HepG2 (cell line): ENCODE results near the gene MTIF2. TPM values are rescaled to one million over a fixed set of nuclear protein-coding genes. Genes with fewer than 3 reads are reported as not detected.

Experiments
- BCL3 ChIP-seq: sonication (generic); formaldehyde crosslinking; IDR thresholded peaks from 2 replicates; pipeline ENCODE4 v1.5.1; 2020; ENCODE audit warnings: mild to moderate bottlenecking, missing genetic modification reagents, moderate library complexity
- BHLHE40 ChIP-seq: IDR thresholded peaks from 2 replicates; pipeline ENCODE4 v1.6.1; 2011; ENCODE audit warnings: low read length, improper control_type of control experiment
- EED ChIP-seq: sonication (generic); formaldehyde crosslinking; IDR thresholded peaks from 2 replicates; pipeline ENCODE4 v1.5.0; 2020; ENCODE audit warnings: mild to moderate bottlenecking, missing genetic modification reagents
- FOXM1 ChIP-seq: sonication (generic); formaldehyde crosslinking; IDR thresholded peaks from 2 replicates; pipeline ENCODE4 v1.5.0; 2020; ENCODE audit warnings: missing genetic modification reagents
- HMG20B ChIP-seq: conservative IDR thresholded peaks from 2 replicates; pipeline ENCODE4 v1.6.1; 2016; ENCODE audit warnings: missing genetic modification reagents, missing compliant biosample characterization
- HMGA1 ChIP-seq: sonication (generic); formaldehyde crosslinking; conservative IDR thresholded peaks from 2 replicates; pipeline ENCODE4 v1.4.0; 2020; ENCODE audit warnings: missing genetic modification reagents
- KAT2B ChIP-seq: fragments of 150-350 bp; IDR thresholded peaks from 2 replicates; pipeline ENCODE4 v1.6.1; 2014; ENCODE audit warnings: low read depth, low read length, borderline replicate concordance
- KLF6 ChIP-seq: IDR thresholded peaks from 2 replicates; pipeline ENCODE4 v1.8.0; 2016; ENCODE audit warnings: missing biosample characterization, missing genetic modification reagents
- LCORL ChIP-seq, 2 experiments: fragments of 450-650 bp in 1 of 2; sonication (generic) in 1 of 2; formaldehyde crosslinking in 1 of 2; IDR thresholded peaks; 2 replicates each; pipeline versions ENCODE4 v1.5.0 to v1.6.1; 2017 to 2020; ENCODE audit warnings: antibody characterized with exemption in 1 of 2, missing genetic modification reagents in 1 of 2
- MAZ ChIP-seq, 2 experiments: sonication (generic) in 1 of 2; formaldehyde crosslinking in 1 of 2; IDR thresholded peaks; 2 replicates each; pipeline versions ENCODE4 v1.5.0 to v1.6.1; 2012 to 2020; ENCODE audit warnings: low read depth in 2 of 2, mild to moderate bottlenecking in 2 of 2, borderline replicate concordance in 1 of 2, improper control_type of control experiment in 1 of 2, low read length in 1 of 2, missing genetic modification reagents in 1 of 2, moderate library complexity in 1 of 2
- NBN ChIP-seq: fragments of 450-650 bp; conservative IDR thresholded peaks from 2 replicates; pipeline ENCODE4 v1.6.1; 2017
- PHB2 ChIP-seq: fragments of 450-650 bp; IDR thresholded peaks from 2 replicates; pipeline ENCODE4 v1.6.1; 2018; ENCODE audit not compliant: partially characterized antibody
- SMC3 ChIP-seq: IDR thresholded peaks from 2 replicates; pipeline ENCODE4 v1.6.1; 2011; ENCODE audit warnings: low read length, improper control_type of control experiment
- SRSF1 ChIP-seq: fragments of 200-400 bp; formaldehyde crosslinking; optimal IDR thresholded peaks from 2 replicates; pipeline ENCODE3; 2017; ENCODE audit warnings: mild to moderate bottlenecking, low read depth, low read length, moderate library complexity
- THRA ChIP-seq: sonication (generic); formaldehyde crosslinking; IDR thresholded peaks from 2 replicates; pipeline ENCODE4 v1.4.0; 2020; ENCODE audit warnings: missing genetic modification reagents, borderline replicate concordance
- ZMYM3 ChIP-seq: sonication (generic); formaldehyde crosslinking; IDR thresholded peaks from 2 replicates; pipeline ENCODE4 v1.5.1; 2020; ENCODE audit warnings: mild to moderate bottlenecking, missing genetic modification reagents
- ZNF670 ChIP-seq: sonication (generic); formaldehyde crosslinking; IDR thresholded peaks from 2 replicates; pipeline ENCODE4 v1.8.0; 2022; ENCODE audit warnings: mild to moderate bottlenecking, missing genetic modification reagents, borderline replicate concordance
- polyA plus RNA-seq, 8 experiments: library from polyadenylated mRNA; depleted of rRNA in 3 of 8; stranded (reverse) in 7 of 8; unstranded in 1 of 8; fragments of >200 nt; fragmentation: Illumina TruSeq in 4 of 8; extraction: Trizol in 4 of 8; gene quantifications; 2 replicates each; pipeline versions ENCODE4 v1.2.1 to v1.2.3, GENCODE V29; 2011 to 2016; ENCODE audit warnings: low read depth in 4 of 8, missing spikeins in 1 of 8, mixed read lengths in 1 of 8; ENCODE audit not compliant: insufficient read depth in 1 of 8
- total RNA-seq, 5 experiments: library from RNA; depleted of rRNA; stranded (reverse); fragments of >200 nt; fragmentation: Illumina TruSeq; extraction: Trizol; gene quantifications; 2 replicates each; pipeline ENCODE4 v1.2.3, GENCODE V29; 2016; ENCODE audit warnings: low read depth in 1 of 5
- TF ChIP-seq, protein P1 (sequence below): sonication (generic); formaldehyde crosslinking; IDR thresholded peaks from 2 replicates; pipeline ENCODE4 v1.4.0; 2020; ENCODE audit warnings: mild to moderate bottlenecking, missing genetic modification reagents
- TF ChIP-seq, protein P2 (sequence below): IDR thresholded peaks from 2 replicates; pipeline ENCODE4 v1.6.1; 2012; ENCODE audit warnings: inconsistent platforms

MTIF2 gene
- total and polyA plus RNA-seq, 2 of the 13 experiments (the other 11 are each of a cell fraction or from before 2014, with no cell fraction given) = 32.1 to 92.1 TPM

DNA sequence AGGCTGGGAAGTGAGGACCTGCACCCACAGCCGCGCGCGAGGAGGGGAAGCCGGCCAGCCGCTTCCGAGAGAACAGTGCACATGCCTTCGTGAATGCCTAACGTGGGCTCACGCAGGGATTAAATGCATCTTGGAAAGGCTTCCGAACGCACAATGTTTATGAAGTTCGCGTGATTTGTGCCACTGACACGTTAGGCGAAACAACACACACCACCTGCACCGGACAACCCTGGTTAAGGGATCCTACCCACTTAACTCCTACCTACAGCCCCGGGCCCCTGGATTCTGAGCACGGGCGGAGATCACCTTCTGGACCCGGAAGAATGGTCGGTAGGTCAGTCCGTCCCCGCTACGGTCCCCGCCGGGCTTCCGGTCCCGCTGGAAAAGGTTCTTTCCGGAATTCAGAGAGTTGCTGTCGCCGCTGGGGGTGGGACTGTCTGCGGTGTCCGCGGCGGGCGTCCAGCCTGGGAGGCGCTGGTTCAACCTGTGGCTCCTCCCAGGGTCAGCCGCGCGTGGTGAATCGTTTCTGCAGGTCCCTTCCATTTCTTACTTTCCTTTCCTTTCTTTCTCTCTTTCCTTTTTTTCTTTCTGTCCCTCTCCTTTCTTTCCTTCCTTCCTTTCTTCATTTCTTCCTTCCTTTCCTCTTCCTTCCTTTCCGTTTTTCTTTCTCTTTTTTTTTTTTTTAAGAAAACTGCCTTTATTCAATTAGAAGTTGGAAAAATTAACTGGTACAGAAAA lies at the start of gene MTIF2 (continued):
- TF ChIP-seq, protein P1, sequence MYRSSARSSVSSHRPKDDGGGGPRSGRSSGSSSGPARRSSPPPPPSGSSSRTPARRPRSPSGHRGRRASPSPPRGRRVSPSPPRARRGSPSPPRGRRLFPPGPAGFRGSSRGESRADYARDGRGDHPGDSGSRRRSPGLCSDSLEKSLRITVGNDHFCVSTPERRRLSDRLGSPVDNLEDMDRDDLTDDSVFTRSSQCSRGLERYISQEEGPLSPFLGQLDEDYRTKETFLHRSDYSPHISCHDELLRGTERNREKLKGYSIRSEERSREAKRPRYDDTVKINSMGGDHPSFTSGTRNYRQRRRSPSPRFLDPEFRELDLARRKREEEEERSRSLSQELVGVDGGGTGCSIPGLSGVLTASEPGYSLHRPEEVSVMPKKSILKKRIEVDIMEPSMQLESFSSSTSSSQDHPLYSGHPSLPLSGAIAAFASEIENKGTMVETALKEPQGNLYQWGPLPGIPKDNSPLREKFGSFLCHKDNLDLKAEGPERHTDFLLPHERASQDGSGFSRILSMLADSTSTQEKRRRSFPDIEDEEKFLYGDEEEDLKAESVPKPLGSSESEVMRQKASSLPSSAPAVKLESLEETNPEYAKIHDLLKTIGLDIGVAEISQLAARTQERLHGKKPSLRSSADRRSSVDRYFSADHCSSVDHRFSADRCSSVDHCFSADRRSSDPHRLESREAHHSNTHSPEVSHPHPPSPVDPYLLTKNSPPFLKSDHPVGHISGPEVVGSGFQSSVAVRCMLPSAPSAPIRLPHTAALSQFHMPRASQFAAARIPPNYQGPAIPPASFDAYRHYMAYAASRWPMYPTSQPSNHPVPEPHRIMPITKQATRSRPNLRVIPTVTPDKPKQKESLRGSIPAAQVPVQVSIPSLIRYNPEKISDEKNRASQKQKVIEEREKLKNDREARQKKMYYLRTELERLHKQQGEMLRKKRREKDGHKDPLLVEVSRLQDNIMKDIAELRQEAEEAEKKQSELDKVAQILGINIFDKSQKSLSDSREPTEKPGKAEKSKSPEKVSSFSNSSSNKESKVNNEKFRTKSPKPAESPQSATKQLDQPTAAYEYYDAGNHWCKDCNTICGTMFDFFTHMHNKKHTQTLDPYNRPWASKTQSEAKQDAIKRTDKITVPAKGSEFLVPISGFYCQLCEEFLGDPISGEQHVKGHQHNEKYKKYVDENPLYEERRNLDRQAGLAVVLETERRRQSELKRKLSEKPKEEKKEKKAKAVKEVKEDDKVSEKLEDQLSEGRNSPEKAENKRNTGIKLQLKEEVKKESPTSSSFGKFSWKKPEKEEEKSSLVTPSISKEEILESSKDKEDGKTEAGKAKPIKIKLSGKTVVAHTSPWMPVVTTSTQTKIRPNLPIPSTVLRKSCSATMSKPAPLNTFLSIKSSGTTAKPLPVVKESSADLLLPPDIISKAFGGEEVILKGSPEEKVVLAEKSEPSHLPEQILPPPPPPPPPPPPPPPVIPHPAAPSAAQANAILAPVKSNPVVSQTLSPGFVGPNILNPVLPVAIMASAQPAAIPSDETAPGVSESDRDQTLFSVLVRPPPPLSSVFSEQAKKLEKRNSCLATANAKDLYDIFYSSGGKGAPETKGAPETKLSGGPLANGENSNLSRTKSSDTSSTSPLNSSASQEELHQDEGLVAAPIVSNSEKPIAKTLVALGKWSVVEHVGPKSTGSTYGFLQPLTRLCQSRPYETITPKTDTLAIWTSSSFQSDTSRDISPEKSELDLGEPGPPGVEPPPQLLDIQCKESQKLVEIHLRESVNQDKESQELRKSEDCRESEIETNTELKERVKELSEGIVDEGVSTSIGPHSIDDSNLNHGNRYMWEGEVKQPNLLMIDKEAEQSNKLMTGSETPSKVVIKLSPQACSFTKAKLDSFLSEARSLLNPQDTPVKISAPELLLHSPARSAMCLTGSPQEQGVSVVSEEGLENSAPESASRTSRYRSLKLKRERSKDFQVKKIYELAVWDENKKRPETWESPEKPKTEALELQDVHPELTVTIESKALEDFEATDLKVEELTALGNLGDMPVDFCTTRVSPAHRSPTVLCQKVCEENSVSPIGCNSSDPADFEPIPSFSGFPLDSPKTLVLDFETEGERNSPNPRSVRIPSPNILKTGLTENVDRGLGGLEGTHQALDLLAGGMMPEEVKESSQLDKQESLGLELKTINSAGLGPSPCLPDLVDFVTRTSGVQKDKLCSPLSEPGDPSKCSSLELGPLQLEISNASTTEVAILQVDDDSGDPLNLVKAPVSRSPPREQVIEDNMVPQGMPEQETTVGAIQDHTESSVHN (CRISPR knock-in tag) = peak; percentile 90
- TF ChIP-seq NBN = no peak
- TF ChIP-seq THRA = peak; percentile 74; the same call in 1 of the 2 replicates
- peak; percentile 80 for TF ChIP-seq HMG20B (CRISPR knock-in tag)
- TF ChIP-seq PHB2 = no peak
- no peak for TF ChIP-seq KAT2B
- TF ChIP-seq HMGA1 (CRISPR knock-in tag) = no peak
- 0 out of 2 replicates have a peak, but pooled peaks have one; percentile 29 for TF ChIP-seq LCORL (IDR thresholded peaks at IDR 0.05)
- peak; percentile 97 for TF ChIP-seq LCORL (CRISPR knock-in tag; IDR thresholded peaks at IDR 0.05)
- TF ChIP-seq SMC3 = no peak
- peak; percentile 90; the same call in 1 of the 2 replicates for TF ChIP-seq KLF6 (CRISPR knock-in tag)
- TF ChIP-seq SRSF1 = peak; percentile 98
- no peak for TF ChIP-seq ZNF670 (CRISPR knock-in tag)
- no peak for TF ChIP-seq FOXM1
- peak; percentile 92 for TF ChIP-seq BCL3 (CRISPR knock-in tag)
- TF ChIP-seq, protein P2, sequence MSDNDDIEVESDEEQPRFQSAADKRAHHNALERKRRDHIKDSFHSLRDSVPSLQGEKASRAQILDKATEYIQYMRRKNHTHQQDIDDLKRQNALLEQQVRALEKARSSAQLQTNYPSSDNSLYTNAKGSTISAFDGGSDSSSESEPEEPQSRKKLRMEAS = peak; percentile 96
- peak; percentile 94 for TF ChIP-seq MAZ (IDR thresholded peaks at IDR 0.05; ENCODE audit: borderline replicate concordance, low read depth, low read length)
- TF ChIP-seq MAZ (CRISPR knock-in tag; IDR thresholded peaks at IDR 0.05; ENCODE audit: low read depth) = peak; percentile 92
- peak; percentile 98 for TF ChIP-seq EED (CRISPR knock-in tag)
- TF ChIP-seq BHLHE40 = peak; percentile 83
- peak; percentile 75 for TF ChIP-seq ZMYM3 (CRISPR knock-in tag)
